CD4-positive, alpha-beta T cell treated with Interleukin-15 for 1 hour (primary cell): ENCODE results near the gene RNU6-9.
A peak's percentile ranks its signal among the peaks of the same experiment; 100 is the strongest.
"Not testable (repeated sequence)": the region's sequence is repeated elsewhere in the genome, so short reads cannot be mapped to it uniquely, and the experiment has no call there.

Source experiments
- DNase-seq: peaks from one replicate; pipeline ENCODE4 v3.0.0-alpha.2; 2020

The RNU6-9 gene

DNA sequence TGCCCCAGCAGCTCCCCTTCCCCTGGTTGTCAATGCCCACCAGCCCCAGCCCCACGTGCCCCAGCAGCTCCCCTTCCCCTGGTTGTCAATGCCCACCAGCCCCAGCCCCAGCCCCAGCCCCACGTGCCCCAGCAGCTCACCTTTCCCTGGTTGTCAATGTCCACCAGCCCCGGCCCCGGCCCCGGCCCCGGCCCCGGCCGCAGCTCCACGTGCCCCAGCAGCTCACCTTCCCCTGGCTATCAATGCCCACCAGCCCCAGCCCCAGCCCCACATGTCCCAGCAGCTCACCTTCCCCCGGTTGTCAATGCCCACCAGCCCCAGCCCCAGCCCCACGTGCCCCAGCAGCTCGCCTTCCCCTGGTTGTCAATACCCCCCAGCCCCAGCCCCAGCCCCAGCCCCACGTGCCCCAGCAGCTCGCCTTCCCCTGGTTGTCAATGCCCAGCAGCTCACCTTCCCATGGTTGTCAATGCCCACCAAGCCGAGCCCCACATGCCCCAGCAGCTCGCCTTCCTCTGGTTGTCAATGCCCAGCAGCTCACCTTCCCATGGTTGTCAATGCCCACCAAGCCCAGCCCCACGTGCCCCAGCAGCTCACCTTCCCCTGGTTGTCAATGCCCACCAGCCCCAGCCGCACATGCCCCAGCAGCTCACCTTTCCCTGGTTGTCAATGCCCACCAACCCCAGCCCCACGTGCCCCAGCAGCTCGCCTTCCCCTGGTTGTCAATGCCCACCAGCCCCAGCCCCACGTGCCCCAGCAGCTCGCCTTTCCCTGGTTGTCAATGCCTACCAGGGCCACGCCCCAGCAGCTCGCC lies 14.3 kb upstream of the RNU6-9 start:
- DNase-seq, result not testable (repeated sequence)

DNA sequence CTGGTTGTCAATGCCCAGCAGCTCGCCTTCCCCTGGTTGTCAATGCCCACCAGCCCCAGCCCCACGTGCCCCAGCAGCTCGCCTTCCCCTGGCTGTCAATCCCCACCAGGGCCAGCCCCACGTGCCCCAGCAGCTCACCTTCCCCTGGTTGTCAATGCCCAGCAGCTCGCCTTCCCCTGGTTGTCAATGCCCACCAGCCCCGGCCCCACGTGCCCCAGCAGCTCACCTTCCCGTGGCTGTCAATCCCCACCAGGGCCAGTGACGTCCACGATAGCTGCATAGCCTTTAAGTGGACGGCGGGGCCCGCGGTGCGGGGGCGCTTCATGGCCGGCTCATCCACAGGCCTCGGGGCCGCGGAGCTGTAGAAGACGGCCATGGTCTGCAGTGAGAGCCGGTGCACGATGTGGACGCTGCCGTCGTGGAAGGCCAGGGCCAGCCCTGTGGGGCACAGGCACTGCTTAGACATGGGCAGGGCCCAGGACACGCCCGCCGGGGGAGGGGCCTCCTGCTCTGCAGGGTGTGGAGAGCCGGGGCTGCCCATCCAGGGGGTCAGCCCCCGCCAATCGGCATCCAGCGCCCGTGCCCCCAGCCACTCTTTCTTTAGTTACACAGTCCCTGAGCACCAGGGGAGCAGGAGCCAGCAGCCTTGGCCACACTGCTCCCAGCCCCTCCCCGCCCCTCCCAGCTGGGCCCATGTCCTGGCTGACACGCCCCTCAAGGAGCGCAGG lies 13.4 kb upstream of the RNU6-9 start:
- DNase-seq, result no peak

DNA sequence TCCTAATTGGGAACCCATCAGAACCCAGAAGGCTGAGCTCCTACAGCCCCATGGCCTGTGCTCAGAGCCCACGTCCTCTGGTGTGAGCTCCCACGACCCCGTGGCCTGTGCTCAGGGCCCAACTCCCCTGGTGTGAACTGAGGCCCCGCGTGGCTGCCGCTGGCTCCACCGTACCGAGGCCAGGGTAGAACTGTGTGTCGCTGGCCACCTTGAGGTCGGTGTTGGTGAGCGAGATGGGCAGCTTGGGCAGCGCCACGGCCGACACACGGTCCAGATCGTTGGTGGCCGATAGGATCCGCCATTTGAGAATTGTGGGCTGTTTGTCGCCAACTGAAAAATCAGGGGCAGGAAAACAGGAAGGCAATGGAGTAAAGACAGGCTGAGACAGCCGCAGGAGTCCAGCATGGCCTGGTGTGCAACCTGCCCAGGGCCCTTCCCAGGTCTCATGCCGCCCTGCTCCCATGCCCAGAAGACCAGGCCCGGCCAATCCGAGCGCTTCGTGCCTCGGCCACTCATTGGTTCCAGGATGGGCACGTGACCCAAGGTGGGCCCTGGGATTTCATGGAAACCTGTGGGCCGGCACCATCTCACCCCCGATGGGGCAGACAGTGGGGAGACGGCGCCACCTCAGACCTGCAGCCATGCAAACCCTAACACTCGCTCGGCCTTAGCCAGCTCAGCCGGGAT lies 11.8 kb upstream of the RNU6-9 start:
- DNase-seq, result no peak

DNA sequence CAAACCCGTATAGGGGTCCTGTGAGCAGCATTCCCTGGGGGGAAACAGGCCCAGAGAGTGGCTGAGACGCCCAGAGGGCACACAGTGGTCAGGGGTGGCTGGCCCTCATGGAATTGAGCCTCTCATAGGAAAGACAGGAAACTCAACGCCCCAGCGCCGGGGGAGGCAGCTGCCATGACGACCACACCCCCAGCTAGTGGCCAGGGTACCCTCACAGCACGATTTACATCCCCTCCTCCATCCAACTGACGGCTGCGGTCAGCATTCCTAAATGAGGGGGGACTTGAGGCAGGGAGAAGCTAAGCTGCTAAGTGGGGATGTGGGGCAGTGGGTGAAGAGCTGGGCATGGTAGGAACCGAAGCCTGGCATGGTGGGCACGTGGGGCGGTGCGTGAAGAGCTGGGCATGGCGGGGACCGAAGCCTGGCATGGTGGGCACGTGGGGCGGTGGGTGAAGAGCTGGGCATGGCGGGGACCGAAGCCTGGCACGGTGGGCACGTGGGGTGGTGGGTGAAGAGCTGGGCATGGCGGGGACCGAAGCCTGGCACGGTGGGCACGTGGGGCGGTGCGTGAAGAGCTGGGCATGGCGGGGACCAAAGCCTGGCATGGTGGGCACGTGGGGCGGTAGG lies 10.3 kb upstream of the RNU6-9 start:
- no peak for DNase-seq

DNA sequence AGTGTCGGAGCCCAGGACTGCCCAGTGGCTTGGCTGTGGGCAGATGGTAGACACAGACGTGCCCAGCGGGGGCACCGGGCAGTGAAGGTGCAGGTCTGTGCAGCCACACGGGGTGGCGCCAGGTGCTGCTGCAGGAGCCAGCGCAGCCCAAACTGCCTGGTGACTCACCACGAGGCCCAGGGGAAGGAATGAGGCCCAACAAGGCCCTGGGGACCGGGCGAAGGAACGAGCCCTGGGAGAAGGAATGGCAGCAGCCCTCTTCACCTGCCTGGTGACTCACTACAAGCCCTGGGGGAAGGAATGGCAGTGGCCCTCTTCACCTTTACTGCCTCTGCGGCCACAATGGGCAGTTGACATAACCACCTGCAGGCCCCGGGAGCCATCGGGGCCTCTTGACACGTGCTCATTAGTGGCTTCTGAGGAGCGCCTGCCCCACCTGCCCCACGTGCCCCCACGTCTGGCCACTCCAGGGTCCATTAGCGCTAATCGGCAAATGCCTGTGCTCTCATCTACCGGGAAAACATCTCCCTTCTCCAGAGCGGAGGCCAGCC lies 9.5 kb upstream of the RNU6-9 start:
- no peak for DNase-seq

DNA sequence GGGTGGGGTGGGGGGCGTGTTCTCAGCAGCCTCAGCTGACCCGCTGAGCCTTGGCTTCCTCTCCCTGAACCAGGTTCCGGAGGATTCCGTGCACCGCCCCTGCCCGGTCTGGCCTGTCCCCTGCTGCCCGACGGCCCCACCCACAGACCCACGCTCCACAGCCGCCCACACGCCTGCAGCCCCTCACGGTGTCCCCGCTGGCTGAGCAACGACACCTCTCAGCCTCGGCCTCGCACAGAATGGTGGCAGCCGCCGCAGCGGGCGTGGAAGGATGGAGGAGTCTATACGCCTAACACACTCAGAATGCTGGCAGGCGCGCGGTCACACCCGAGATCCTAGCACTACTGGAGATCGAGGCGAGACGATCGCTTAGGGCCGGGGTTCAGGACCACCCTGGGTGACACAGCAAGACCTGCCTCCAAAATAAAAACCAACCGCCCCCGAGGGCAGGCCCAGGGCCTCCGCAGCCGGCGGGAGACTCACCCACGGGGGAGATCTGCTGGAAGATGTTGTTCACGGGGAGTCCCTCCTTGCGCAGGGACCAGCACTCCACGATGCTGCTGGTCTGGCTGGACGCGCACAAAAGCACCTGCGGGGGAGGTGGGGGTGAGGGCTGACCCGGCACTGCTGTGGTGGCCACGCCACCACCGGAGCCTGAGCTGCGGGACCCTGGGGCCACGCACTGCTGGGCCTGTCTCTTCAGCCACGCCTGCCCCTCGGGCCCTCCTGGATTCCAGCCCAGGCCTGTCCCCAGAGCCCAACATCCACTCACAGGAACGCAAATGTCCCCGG lies 8.7 kb upstream of the RNU6-9 start:
- DNase-seq, result no peak

DNA sequence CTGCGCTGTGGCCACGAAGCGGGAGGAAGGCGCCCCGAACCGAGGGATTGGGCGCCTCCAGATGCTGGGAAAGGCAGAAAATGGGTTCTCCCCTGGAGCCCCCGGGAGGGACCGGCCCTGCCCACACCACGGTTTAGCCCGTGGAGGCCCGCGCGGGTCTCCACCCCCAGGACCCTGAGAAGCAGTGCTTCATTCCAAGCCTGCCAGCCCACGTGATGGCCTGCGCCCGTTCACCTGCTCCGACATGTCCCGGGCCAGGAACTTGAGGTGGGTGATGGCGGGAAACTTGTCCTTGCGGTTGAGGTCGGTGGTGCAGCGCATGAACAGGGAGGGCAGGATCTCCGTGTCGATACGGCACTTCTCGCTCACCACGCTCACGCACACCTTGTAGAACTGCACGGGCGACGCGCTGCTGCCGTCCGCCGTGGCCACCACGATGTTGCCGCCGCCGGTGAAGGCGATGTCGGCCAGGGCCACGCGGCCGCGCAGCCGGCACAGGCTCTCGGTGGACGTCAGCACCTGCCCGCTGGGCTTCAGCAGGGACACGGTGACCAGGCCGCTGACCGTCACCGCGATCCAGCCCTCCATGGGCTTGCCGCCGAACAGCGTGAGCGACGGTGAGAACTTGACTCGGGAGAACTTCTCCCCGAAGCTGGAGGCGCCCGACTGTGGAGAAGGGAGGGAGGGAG lies 7.6 kb upstream of the RNU6-9 start:
- no peak for DNase-seq

DNA sequence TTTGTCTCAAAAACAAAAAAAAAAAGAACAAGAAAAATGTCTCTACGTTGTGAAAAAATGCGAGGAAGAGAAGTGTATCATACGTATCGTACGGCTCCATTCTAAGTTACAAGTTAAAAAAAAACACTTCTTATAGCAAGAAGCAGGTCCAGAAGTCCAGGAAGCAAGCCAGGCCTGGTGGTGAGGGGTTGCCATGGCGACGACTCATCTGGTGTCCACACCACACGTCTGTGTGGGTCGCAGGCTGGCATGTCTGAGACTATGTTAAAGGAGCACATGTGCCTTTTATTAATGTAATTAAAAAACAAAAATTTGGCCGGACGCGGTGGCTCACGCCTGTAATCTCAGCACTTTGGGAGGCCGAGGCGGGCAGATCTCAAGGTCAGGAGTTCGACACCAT lies 6.2 kb upstream of the RNU6-9 start:
- DNase-seq, result no peak

DNA sequence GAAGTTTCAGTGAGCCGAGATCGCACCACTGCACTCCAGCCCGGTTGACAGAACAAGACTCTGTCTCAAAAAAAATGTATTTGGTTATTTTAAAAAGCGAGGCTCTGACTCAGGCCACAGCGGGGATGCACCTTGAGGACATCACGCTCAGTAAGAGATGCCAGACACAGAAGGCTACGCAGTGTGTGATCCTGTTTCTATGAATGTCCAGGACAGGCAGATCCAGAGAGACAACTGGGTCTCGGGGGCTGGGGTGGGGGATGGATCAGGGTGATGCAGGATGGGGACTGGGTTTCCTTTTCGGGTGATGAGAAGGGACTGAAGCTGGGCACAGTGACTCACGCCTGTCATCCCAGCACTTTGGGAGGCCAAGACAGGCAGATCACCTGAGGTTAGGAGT lies 5.7 kb upstream of the RNU6-9 start:
- no peak for DNase-seq

DNA sequence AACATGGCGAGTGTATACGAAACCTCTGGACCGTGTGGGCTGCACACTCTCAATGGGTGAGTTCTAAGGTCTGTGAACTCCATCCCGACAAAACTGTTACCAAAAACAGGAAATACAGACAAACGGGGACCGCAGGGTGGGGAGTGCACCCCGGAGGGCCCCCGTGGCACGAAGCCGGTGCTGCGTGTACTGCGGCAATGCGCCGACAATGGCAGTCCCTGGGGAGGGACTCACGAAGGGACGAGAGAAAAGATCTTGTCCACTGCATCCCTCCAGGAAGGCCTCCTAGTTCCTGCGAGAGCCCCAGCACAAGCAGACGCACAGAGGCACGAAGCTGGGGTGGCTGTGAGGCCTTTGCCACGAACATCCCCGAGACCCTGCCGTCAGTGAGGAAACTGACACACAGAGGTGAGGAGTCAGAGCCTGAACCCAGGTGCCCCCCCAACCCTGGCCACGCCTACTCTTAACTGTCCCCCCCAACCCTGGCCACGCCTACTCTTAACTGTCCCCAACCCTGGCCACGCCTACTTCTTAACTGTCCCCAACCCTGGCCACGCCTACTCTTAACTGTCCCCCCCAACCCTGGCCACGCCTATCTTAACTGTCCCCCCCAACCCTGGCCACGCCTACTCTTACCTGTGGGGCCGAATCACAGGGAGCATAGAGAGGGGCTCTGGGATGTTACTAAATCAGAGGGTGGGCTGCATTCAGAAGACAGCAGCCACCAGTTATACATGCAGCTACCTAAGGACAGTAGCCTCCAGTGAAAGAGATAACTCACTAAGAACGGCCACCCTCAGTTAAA lies 4.5 kb upstream of the RNU6-9 start:
- DNase-seq, result peak; percentile 71

DNA sequence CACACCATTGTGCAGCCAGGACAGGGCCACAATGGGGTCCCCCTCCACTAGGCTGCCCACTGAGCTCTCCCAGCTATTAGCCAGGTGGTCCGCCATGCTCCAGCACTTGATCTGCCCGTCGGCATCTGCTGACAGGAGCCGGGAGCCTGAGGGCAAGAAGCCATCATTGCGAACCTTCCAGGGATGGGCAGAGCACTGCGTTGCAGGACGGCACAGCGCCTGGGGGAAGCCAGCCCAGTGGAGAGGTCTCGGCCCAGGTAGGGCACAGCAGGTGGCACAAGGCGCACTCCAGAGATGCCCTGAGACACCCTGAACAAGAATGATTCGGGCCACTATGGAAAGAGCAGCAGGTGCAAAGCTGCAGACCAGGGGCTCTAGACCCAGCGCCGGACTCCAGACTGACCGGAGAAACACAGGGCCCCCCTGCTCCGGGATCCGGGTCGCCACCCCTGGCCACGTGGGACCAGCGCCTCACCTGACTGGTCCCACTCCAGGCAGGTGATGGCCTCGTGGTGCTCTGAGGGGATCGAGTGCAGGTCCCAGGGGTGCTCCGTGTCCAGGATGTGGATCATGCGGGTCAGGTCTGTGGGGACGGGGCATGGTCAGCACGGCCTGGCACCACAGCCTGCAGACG lies 3.5 kb upstream of the RNU6-9 start:
- DNase-seq, result no peak

DNA sequence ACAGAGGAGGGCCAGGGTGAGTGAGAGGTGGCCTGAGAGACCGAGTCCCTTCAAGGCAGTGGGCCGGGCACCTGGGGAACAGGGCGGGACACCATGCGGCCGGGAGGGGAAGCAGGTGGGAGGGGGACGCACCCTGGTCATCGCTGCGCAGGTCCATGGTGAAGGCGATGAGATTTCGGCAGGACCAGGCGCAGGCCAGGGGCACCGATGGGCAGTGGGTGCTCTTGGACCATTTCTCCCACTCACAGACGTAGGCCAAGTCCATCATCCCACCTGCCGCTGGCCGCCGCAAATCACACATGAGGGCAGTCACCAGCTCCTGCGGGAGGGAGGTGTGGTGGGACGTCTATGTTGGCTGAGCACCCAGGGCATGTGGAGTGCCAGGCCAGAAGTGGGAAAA lies 2.5 kb upstream of the RNU6-9 start:
- DNase-seq, result no peak

DNA sequence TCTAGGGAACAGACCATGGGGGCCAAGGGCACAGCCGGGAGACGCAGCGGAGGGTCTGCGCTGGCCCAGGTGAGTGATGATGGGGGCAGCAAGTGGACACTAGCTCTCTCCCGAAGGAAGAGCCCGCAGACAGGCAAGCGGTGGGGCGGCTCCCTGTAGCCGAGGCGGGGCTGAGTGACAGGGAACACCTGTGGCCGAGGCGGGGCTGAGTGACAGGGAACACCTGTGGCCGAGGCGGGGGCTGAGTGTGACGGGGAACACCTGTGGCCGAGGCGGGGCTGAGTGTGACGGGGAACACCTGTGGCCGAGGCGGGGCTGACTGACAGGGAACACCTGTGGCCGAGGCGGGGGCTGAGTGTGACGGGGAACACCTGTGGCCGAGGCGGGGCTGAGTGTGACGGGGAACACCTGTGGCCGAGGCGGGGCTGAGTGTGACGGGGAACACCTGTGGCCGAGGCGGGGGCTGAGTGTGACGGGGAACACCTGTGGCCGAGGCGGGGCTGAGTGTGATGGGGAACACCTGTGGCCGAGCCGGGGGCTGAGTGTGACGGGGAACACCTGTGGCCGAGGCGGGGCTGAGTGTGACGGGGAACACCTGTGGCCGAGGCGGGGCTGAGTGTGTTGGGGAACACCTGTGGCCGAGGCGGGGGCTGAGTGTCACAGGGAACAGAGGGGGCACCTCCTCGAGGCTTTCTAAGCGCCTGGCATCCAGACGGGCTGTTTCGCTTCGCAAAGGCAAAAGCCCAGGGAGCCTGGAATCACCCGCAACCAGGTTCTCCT lies 1.7 kb upstream of the RNU6-9 start:
- DNase-seq, result peak; percentile 35

DNA sequence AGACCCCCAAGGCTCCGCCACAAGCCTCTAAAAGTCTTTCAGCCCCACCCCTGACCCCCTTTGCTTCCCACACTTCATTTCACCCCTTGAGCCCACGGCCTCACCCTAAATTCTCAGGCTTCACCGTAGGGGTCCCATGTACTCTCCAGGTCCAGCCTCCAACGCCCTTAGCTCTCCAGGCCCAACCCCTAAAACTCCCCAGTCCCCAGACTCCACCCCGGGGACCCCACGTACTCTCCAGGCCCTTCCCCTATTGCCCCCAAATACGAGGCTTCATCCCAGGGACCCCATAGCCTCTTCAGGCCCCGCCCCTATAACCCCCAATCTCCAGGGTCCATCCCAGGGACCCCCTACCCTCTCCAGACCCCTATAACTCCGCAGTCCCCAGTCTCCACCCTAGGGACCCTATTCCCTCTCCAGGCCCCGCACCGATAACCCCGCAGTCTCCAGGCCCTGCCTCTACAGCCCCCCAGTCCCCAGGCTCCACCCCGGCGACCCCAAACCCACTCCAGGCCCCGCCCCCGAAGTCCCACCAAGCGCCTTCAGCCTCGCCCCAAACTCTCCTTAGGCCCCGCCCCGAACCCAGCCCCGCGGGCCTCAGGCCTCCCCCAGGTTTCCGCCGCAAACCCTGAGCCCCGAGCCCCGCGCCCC lies 916 bp upstream of the RNU6-9 start:
- DNase-seq, result no peak

DNA sequence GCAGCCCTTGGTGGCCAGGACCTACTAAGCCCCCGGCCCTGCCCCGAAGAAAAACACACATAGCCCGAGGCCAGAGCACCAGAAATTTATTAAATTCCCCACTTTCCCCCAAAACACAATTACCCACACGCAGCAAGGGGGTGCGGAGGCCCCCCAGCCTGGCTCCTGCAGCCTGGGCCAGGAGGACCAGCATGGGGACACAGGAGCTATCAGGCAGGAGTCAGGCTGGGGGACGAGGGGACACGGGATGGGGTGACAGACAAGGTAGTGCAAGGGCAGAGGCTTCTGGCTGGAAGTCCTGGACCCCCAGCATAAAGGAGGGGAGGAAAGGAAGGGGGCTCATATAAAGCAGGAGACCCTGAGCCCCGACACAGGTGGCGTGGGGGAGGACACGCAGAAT lies 3.1 kb downstream of the RNU6-9 start:
- DNase-seq, result no peak

DNA sequence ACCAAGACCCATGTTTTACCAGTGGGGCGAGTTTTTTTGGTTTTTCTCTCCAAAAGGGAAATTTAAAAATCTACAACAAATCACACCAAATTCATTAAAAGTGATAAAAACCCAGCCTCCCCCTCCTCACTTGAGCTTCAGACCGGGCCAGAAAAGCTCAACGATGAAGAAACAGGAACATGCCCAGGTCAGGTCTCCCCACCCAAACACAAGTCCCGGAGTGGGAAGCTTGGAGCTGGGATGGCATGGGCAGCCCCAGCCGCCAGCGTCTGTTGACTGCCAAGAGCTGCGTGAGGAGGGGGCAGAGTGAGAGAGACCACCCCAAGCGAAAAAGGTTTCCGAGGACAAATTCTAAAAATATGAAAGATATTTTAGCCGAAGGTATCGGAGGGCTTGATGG lies 3.7 kb downstream of the RNU6-9 start:
- DNase-seq, result no peak

DNA sequence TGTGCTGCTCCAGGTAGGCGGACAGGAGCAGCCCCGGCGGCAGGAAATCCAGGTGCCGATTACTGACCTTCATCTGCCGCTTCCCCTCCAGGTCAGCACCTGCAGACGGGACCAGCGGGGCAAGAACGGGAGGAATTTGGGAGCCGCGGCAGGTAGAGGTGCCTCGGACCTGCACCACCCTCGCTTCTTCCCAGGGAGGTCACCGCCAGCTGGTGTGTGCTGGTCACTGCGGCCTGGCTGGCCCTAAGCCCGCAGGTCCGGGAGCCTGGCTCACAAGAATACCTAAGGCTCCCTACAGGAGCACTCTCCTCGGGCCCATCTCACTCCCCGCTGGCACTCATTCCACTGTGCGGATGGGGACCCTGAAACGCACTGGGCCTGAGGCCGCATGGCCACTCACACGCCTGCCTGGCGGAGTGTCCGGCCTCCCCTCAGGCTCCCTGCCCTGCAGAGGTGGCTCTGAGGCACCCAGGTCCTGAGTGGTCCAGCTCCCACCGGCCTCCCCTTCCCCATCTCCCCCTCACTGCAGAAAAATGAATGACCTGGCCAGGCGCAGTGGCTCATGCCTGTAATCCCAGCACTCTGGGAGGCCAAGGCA lies 4.3 kb downstream of the RNU6-9 start:
- no peak for DNase-seq

DNA sequence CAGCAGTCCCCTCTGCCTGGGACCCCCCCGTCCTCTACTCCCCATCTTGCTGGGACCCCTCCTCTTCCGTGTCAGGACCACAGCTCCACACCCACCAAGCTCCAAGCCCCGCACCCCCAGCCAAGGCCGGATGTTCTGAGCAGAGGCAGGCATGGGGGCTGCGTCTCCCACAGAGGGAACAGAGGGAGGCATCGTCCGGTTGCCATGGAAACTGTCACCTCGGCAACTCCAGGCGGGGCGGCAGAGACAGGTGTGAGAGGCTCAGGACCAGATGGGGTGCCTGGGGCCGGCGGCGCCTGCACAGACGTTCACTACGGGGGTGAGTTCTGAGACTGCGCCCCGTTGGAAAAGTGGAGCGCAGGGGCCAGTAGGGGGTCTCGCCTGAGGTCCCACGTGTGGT lies 5.4 kb downstream of the RNU6-9 start:
- peak; percentile 59 for DNase-seq
